Keratinocyte (primary cell): ENCODE data around the gene SLC9C2.

Experiments used
- EZH2 ChIP-seq: IDR thresholded peaks from one replicate; pipeline ENCODE4 v1.6.1; 2012; ENCODE audit warnings: inconsistent platforms, mild to moderate bottlenecking, low read length, moderate library complexity
- TF ChIP-seq, protein P1 (sequence below), 3 experiments: IDR thresholded peaks in 1 of 3; conservative IDR thresholded peaks in 1 of 3; optimal IDR thresholded peaks in 1 of 3; 2 replicates in 2 of 3; 3 replicates in 1 of 3; pipeline versions ENCODE3 to v1.5.1; 2011; ENCODE audit warnings: low read length in 3 of 3, mild to moderate bottlenecking in 3 of 3, moderate library complexity in 2 of 3, control low read depth in 1 of 3, inconsistent platforms in 1 of 3; ENCODE audit not compliant: insufficient read depth in 2 of 3; ENCODE audit errors: extremely low read depth in 1 of 3

DNA sequence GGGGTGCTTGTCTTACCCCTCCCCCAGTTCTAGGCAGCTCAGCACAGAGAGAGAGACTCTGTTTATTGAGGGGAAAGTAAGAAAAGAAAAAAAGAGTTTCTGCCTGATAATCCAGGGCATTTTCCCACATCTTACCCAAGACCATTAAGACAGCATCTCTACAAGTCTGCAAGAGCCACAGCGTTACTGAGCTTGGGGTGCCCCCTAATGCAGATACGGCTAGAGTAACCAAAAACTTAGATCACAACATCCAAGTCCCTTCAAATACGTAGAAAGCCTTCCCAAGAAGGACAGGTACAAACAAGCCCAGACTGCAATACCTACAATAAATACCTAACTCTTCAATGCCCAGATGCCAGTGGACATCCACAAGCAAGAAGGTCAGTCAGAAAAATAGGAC lies 26.0 kb upstream of the SLC9C2 start:
- TF ChIP-seq, protein P1, sequence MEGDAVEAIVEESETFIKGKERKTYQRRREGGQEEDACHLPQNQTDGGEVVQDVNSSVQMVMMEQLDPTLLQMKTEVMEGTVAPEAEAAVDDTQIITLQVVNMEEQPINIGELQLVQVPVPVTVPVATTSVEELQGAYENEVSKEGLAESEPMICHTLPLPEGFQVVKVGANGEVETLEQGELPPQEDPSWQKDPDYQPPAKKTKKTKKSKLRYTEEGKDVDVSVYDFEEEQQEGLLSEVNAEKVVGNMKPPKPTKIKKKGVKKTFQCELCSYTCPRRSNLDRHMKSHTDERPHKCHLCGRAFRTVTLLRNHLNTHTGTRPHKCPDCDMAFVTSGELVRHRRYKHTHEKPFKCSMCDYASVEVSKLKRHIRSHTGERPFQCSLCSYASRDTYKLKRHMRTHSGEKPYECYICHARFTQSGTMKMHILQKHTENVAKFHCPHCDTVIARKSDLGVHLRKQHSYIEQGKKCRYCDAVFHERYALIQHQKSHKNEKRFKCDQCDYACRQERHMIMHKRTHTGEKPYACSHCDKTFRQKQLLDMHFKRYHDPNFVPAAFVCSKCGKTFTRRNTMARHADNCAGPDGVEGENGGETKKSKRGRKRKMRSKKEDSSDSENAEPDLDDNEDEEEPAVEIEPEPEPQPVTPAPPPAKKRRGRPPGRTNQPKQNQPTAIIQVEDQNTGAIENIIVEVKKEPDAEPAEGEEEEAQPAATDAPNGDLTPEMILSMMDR (optimal IDR thresholded peaks at IDR 0.05 in 1 of 3, IDR thresholded peaks at IDR 0.05 in 1 of 3, conservative IDR thresholded peaks at IDR 0.05 in 1 of 3; ENCODE audit: extremely low read depth in 1 of 3, insufficient read depth in 2 of 3, low read length in 3 of 3) = no peak
- no peak for TF ChIP-seq EZH2
